HG03159 (cell line): ENCODE data around the gene SLC47A1.
"Not testable (repeated sequence)": the region's sequence is repeated elsewhere in the genome, so short reads cannot be mapped to it uniquely, and the experiment has no call there.

Source experiments
- ATAC-seq: cut with Tn5 transposase; IDR thresholded peaks from one replicate; pipeline ENCODE4 v1.9.1; 2021; ENCODE audit warnings: mild to moderate bottlenecking, moderate library complexity; ENCODE audit not compliant: unreplicated experiment

SLC47A1 gene

DNA sequence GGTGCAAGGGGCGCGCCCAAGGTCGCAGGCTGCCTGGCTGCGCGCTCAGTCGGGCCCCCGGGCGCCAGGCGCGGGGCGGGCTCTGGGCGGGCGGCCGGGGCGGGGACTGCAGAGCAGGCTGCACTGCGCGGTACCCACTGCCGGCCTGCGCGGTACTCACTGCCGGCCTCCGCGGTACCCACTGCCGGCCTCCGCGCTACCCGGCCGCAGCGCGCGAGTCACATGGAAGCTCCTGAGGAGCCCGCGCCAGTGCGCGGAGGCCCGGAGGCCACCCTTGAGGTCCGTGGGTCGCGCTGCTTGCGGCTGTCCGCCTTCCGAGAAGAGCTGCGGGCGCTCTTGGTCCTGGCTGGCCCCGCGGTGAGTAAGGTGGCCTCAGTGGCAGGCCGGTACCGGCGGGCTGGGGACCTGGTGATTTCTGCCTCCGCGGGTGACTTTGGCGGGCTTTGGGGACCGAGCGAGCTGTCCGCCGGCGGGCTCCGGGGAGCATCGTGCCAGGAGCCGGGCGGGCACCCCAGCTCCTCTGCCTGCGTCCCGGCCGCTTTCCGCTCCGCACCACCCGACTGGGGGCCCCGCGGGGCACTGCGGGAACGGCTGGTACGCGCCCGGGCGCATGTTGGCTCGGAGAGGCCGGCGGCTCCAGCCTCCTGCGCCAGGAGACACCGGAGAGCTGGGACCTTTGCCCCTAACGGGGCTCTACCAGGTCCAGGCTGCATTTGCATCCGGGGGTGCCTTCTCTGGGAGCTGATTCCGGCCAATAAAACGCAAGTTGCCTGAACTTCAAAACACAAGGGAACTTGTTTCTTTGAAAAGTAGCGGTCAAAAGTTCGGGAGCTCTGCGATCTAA, at the start of gene SLC47A1:
Gene SLC47A1, plus strand, starts transcription at position 137 of the 844 bp plus-strand sequence. Its CDS starts 86 bp downstream, at position 223.
- ATAC-seq = no peak

GRCh38 chr17:19485800-19486340, 47.8 kb upstream of the SLC47A1 start:
- ATAC-seq = no peak

- ATAC-seq = no peak
Measured at GRCh38 chr17:19486351-19487023, 47.2 kb upstream of the SLC47A1 start.

DNA sequence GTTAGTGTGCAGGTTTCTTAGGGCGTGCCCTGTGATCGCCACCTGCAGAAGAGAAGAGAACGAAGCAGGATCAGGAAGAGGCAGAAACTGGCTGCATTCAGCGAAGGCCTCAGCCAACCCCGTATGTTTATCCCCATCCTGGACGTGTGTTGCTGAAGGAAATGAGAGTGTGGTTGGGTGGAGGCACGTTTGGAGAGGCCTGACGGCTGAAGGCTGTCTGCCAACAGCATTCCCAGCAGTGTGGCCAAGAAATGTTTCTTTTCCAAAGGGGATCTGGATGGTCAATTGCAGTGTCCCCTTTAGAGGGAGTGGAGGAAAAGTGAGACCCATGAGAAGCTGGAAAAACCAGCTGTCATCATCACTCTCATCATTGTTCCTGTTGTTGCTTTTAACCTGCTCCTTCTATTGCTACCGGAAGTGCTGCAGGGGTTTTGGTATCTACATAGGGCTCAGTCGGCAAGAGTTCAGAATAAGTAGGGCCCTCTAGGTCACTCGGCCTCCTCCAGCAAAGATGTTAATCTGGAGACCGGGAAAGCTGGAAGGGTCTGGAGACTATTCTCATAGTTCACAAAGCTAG, 46.5 kb upstream of the SLC47A1 start:
- ATAC-seq = no peak

- ATAC-seq = no peak
Measured at GRCh38 chr17:19492141-19492540, 41.5 kb upstream of the SLC47A1 start.

DNA sequence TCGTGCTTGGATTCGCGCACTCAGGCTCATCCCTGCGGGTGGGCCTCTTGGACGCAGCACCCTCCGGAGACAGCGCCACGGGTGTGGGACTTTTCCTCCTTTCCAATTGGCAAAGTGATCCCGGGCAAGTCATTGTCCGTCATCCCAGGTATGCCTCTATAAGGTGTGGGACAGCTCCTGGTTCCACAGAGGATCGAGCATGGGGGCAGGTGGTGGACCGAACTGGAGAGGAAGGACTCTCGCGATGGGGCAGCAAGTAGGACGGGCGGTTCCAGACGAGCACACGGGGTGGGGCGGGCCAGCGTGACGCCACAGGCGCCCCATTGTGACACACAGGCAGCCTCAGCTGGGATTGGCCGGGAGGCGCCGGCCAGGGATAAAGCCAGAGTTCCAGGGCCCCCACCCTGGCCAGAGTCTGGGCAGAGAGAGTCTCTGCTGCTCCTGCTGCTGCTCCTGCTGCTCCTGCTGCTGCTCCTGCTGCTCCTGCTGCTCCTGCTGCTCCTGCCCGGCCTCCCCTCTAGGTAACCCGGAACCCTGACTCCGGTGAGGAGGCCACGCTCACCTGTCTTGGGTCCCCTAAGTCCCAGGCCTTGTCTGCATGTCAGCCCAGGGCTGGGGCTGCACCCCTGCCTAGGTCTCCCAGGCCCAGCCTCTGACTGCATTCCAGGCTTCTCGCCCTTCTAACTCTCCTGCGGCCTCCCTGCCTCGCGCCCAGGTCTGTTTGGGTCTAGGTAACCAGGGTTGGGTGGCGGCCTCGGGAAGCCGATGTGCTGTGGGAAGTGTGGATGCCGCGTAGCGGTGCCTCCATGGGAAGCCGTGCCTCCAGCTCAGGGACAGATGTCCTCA, 38.5 kb upstream of the SLC47A1 start:
- no peak for ATAC-seq

GRCh38 chr17:19495828-19496528, 37.7 kb upstream of the SLC47A1 start:
- ATAC-seq = no peak

- ATAC-seq = no peak
Measured at GRCh38 chr17:19497624-19498023, 36.0 kb upstream of the SLC47A1 start.

GRCh38 chr17:19501219-19501618, 32.4 kb upstream of the SLC47A1 start:
- ATAC-seq = no peak

DNA sequence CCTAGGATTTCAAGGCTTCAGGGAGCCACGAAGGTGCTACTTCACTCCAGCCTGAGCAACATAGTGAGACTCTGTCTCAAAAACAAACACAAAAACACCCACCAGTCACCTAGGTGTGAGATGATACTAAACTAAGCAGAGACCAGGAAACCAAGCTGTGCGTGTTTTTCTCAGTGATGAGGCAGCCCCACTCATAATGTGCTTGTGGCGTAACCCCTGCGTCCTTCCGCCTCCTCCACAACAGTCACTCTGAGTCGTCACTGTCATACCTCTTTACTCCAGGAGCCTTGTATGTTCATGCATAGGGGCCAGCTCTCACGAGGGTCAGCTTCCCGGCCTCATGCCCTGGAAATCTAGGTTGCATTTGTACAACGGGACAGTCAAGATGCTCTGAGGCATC, 31.1 kb upstream of the SLC47A1 start:
- ATAC-seq = no peak

DNA sequence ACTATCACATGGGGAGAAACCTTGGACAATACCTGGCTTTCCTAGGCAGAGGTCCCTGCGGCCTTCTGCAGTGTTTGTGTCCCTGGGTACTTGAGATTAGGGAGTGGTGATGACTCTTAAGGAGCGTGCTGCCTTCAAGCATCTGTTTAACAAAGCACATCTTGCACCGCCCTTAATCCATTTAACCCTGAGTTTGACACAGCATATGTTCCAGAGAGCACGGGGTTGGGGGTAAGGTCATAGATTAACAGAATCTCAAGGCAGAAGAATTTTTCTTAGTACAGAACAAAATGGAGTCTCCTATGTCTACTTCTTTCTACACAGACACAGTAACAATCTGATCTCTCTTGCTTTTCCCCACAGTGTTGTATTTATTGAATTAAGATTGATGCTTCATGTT, 28.1 kb upstream of the SLC47A1 start:
- ATAC-seq = not testable (repeated sequence)

- no peak for ATAC-seq
Measured at GRCh38 chr17:19507775-19508576, 25.7 kb upstream of the SLC47A1 start.

DNA sequence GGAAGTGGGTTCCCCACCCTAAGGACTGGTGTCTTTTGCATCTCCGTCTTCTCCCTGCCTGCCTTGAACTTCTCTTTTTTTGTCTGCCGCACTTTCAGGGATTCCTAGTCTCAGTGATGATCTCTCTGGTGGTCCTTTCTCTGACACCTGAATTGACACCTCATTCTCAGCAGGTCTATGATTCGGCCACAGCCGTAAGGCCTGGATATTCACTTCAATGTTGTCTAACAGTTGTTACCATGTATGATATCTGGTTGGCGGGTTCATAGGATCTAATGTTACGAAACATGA, 25.1 kb upstream of the SLC47A1 start:
- no peak for ATAC-seq

GRCh38 chr17:19509281-19509852, 24.3 kb upstream of the SLC47A1 start:
- not testable (repeated sequence) for ATAC-seq

GRCh38 chr17:19510903-19511302, 22.8 kb upstream of the SLC47A1 start:
- ATAC-seq = no peak

DNA sequence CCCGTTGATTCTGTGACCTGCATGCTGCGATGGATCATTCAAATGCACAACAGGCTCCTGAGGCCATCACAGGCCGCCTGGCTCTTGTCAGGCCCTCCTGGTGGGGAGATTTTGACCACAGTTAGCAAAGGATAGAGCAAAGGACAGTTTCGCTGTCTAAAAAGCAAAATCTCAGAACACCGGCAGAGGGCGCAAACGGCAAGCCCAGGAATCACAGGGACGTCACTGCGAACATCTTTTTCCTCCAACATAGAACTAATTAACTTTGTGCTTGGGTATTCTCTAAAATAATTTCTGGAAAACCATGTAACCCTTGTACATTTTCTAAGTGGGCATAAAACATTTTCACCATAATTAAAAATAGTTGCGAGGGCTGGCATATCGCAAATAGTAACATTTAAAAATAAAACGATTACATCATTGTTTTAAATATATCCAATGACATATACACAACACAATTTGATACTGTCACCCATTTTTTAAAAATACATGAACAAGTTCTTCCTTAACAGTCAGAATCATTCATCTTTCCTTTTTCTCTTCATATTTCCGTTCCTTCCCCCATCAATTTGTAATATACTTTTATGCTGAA, 19.7 kb upstream of the SLC47A1 start:
- no peak for ATAC-seq

- no peak for ATAC-seq
Measured at GRCh38 chr17:19517699-19518098, 16.0 kb upstream of the SLC47A1 start.

DNA sequence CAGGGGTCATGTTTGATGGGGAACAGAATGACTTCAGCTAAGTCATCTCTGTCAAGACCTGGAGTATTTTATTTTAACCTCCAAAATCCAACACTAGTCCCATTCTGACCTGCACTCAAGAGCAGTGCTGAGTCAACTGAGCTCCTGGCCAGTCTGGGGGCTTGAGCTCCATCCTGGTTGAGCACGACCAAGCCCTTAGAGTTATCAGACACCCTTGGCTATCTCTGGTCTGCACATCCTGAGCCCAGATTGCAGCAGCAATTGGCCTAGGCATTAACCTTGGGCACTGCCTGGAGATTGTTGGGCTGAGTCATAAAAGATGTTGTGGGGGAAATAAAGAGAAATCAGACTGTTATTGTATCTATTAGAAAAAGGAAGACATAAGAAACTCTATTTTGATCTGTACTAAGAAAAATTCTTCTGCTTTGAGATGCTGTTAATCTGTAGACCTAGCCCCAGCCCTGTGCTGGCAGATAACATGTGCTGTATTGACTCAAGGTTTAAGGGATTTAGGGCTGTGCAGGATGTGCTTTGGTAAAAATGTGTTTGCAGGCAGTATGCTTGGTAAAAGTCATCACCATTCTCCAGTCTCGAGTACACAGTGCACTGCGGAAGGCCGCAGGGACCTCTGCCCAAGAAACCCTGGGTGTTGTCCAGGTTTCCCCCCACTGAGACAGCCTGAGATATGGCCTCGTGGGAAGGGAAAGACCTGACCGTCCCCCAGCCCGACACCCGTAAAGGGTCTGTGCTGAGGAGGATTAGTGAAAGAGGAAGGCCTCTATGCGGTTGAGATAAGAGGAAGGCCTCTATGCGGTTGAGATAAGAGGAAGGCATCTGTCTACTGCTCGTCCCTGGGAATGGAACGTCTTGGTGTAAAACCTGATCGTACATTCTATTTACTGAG, 14.0 kb upstream of the SLC47A1 start:
- not testable (repeated sequence) for ATAC-seq
